GM19043 (cell line): ENCODE data around the gene ZNF157.

Experiments used
- ATAC-seq: cut with Tn5 transposase; IDR thresholded peaks from one replicate; pipeline ENCODE4 v1.9.1; 2021; ENCODE audit warnings: low read depth; ENCODE audit not compliant: unreplicated experiment

The ZNF157 gene

GRCh38 chrX:47446431-47446830 lies 76.1 kb downstream of the ZNF157 start:
- ATAC-seq = no peak

GRCh38 chrX:47446971-47447370 lies 76.6 kb downstream of the ZNF157 start:
- no peak for ATAC-seq

- ATAC-seq = no peak
Measured at GRCh38 chrX:47447607-47448006, 77.2 kb downstream of the ZNF157 start.

GRCh38 chrX:47448165-47448806 lies 77.9 kb downstream of the ZNF157 start:
- ATAC-seq = no peak

GRCh38 chrX:47452112-47452511 lies 81.7 kb downstream of the ZNF157 start:
- no peak for ATAC-seq

GRCh38 chrX:47456080-47456479 lies 85.7 kb downstream of the ZNF157 start:
- no peak for ATAC-seq

- no peak for ATAC-seq
Measured at GRCh38 chrX:47458528-47458927, 88.2 kb downstream of the ZNF157 start.

- no peak for ATAC-seq
Measured at GRCh38 chrX:47460561-47460960, 90.2 kb downstream of the ZNF157 start.
